ENCODE data around the gene ASB9. TPM values are rescaled to one million over a fixed set of nuclear protein-coding genes. Genes with fewer than 3 reads are reported as not detected.

ASB9 gene
- polyA plus RNA-seq, 2 of the 4 experiments (the other 2 are of a cell fraction), result 24.7 to 40.8 TPM

- ChIA-PET POLR2A (no interaction called here), CTCF (no interaction called here)
- Histone ChIP-seq H3K27ac (no peak overlapping the region), H3K4me3 (no peak overlapping the region), H3K4me1 (peaks cover 6% of the 10 kb centered on the region; the same call in 1 of the 3 replicates), H3K9me3 (no peaks in the 10 kb centered on the region), H3K4me2 (no peak overlapping the region)
- no peak for DNase-seq (ENCODE audit: low read depth in 1 of 2, low spot score in 1 of 2)
- TF ChIP-seq TP53 (CRISPR knock-in tag; IDR thresholded peaks at IDR 0.05) (no peak), GATA3 (IDR thresholded peaks at IDR 0.05; ENCODE audit: borderline replicate concordance) (no peak), NPAS2 (CRISPR knock-in tag; IDR thresholded peaks at IDR 0.05; ENCODE audit: borderline replicate concordance) (no peak), RNF2 (IDR thresholded peaks at IDR 0.05; ENCODE audit: borderline replicate concordance, low read depth) (no peak), FOSL2 (IDR thresholded peaks at IDR 0.05) (no peak), FOSL2 (CRISPR knock-in tag; IDR thresholded peaks at IDR 0.05) (no peak), SREBF2 (IDR thresholded peaks at IDR 0.05) (no peak), JUNB (IDR thresholded peaks at IDR 0.05) (no peak), FOSB (CRISPR knock-in tag; IDR thresholded peaks at IDR 0.05) (no peak), KDM1A (IDR thresholded peaks at IDR 0.05; ENCODE audit: low read depth) (no peak), PHF8 (IDR thresholded peaks at IDR 0.05; ENCODE audit: borderline replicate concordance, low read depth) (no peak), EHF (CRISPR knock-in tag; IDR thresholded peaks at IDR 0.05) (no peak), MYC (IDR thresholded peaks at IDR 0.05; ENCODE audit: borderline replicate concordance, low read length) (no peak)
- ATAC-seq, result no peak
- WGBS (ENCODE audit: missing lambda C conversion rate), result 82% methylated on average over 4 of the region's 4 CpGs
- peak; percentile 23 for FAIRE-seq
These were observed 24.0 kb downstream of the ASB9 start for GRCh38 chrX:15245896-15246295.

- Histone ChIP-seq H3K4me1 (peaks cover 6% of the 10 kb centered on the region; the same call in 1 of the 3 replicates), H3K9me3 (no peaks in the 10 kb centered on the region), H3K4me2 (no peak overlapping the region), H3K4me3 (no peak overlapping the region), H3K27ac (no peak overlapping the region)
- FAIRE-seq (no peak), DNase-seq (ENCODE audit: low read depth in 1 of 2, low spot score in 1 of 2) (no peak), ATAC-seq (no peak)
- CTCF ChIA-PET, result interaction anchor here (0.9 to 1.4 kb wide), 2 partner anchors 14 to 1203 kb away, joined by 3 read pairs; no protein-coding TSS in a partner anchor
- TF ChIP-seq SMC3 (IDR thresholded peaks at IDR 0.05), result no peak
- TF ChIP-seq EP300 (IDR thresholded peaks at IDR 0.05), result no peak
- TF ChIP-seq MAFK (IDR thresholded peaks at IDR 0.05; ENCODE audit: partially characterized antibody), result no peak
- no peak for TF ChIP-seq MAZ (IDR thresholded peaks at IDR 0.05; ENCODE audit: borderline replicate concordance, low read depth, low read length)
- TF ChIP-seq FOSL2 (IDR thresholded peaks at IDR 0.05), result no peak
- no peak for TF ChIP-seq FOSL2 (CRISPR knock-in tag; IDR thresholded peaks at IDR 0.05)
- TF ChIP-seq HEYL (CRISPR knock-in tag; IDR thresholded peaks at IDR 0.05), result no peak
- POLR2A ChIA-PET, result no interaction called here
- WGBS (ENCODE audit: missing lambda C conversion rate), result 78% methylated on average over 5 of the region's 5 CpGs
These were observed 25.5 kb downstream of the ASB9 start for GRCh38 chrX:15244421-15244820.

GRCh38 chrX:15242899-15243555 is 26.9 kb downstream of the ASB9 start:
- ATAC-seq (peak; percentile 62 to 64; a peak in 3 of 6 replicates), FAIRE-seq (peak; percentile 98), DNase-seq (ENCODE audit: low read depth in 1 of 2, low spot score in 1 of 2) (peak; percentile 46 to 69)
- Histone ChIP-seq H3K4me2 (no peak overlapping the region), H3K27ac (no peak overlapping the region), H3K4me3 (no peak overlapping the region), H3K4me1 (peaks cover 6% of the 10 kb centered on the region; the same call in 1 of the 3 replicates), H3K9me3 (no peaks in the 10 kb centered on the region)
- CTCF ChIA-PET, result interaction anchor here (0.5 to 1.9 kb wide), 17 partner anchors 9 to 1452 kb away, joined by 3 to 9 read pairs (median 3); partner anchors contain the start of gene GLRA2
- POLR2A ChIA-PET, result no interaction called here
- WGBS (ENCODE audit: missing lambda C conversion rate), result 8% methylated on average over 5 of the region's 5 CpGs
- no peak for TF ChIP-seq HDAC2 (IDR thresholded peaks at IDR 0.05)
- no peak for TF ChIP-seq CEBPB (IDR thresholded peaks at IDR 0.05)
- no peak for TF ChIP-seq GATA3 (IDR thresholded peaks at IDR 0.05; ENCODE audit: borderline replicate concordance)
- TF ChIP-seq, protein P1, sequence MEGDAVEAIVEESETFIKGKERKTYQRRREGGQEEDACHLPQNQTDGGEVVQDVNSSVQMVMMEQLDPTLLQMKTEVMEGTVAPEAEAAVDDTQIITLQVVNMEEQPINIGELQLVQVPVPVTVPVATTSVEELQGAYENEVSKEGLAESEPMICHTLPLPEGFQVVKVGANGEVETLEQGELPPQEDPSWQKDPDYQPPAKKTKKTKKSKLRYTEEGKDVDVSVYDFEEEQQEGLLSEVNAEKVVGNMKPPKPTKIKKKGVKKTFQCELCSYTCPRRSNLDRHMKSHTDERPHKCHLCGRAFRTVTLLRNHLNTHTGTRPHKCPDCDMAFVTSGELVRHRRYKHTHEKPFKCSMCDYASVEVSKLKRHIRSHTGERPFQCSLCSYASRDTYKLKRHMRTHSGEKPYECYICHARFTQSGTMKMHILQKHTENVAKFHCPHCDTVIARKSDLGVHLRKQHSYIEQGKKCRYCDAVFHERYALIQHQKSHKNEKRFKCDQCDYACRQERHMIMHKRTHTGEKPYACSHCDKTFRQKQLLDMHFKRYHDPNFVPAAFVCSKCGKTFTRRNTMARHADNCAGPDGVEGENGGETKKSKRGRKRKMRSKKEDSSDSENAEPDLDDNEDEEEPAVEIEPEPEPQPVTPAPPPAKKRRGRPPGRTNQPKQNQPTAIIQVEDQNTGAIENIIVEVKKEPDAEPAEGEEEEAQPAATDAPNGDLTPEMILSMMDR (IDR thresholded peaks at IDR 0.05), result peak; percentile 70
- TF ChIP-seq CBX8 (IDR thresholded peaks at IDR 0.05), result no peak
- TF ChIP-seq RARB (CRISPR knock-in tag; IDR thresholded peaks at IDR 0.05), result no peak
- TF ChIP-seq ZFP36 (IDR thresholded peaks at IDR 0.05; ENCODE audit: borderline replicate concordance, partially characterized antibody), result no peak
- TF ChIP-seq, protein P2, sequence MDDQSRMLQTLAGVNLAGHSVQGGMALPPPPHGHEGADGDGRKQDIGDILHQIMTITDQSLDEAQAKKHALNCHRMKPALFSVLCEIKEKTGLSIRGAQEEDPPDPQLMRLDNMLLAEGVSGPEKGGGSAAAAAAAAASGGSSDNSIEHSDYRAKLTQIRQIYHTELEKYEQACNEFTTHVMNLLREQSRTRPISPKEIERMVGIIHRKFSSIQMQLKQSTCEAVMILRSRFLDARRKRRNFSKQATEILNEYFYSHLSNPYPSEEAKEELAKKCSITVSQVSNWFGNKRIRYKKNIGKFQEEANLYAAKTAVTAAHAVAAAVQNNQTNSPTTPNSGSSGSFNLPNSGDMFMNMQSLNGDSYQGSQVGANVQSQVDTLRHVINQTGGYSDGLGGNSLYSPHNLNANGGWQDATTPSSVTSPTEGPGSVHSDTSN (IDR thresholded peaks at IDR 0.05), result no peak
- TF ChIP-seq BCL3 (IDR thresholded peaks at IDR 0.05), result no peak
- no peak for TF ChIP-seq PHF8 (IDR thresholded peaks at IDR 0.05; ENCODE audit: borderline replicate concordance, low read depth)
- no peak for TF ChIP-seq NPAS2 (CRISPR knock-in tag; IDR thresholded peaks at IDR 0.05; ENCODE audit: borderline replicate concordance)
- TF ChIP-seq POLR2A (IDR thresholded peaks at IDR 0.05; ENCODE audit: low read length), result no peak
- TF ChIP-seq ELK1 (IDR thresholded peaks at IDR 0.05; ENCODE audit: low read depth, low read length), result no peak
- no peak for TF ChIP-seq TP53 (CRISPR knock-in tag; IDR thresholded peaks at IDR 0.05)
- TF ChIP-seq BHLHE40 (IDR thresholded peaks at IDR 0.05; ENCODE audit: low read depth, low read length), result no peak
- TF ChIP-seq NR3C1 (IDR thresholded peaks at IDR 0.05), result no peak
- peak; percentile 65 to 69 for TF ChIP-seq RAD21 (conservative IDR thresholded peaks at IDR 0.05 in 1 of 2, IDR thresholded peaks at IDR 0.05 in 1 of 2)
